ENCODE results near the gene PLEKHB2. TPM values are rescaled to one million over a fixed set of nuclear protein-coding genes. Genes with fewer than 3 reads are reported as not detected.

PLEKHB2 gene
- polyA plus RNA-seq, 1 of the 3 experiments (the other 2 are of a cell fraction) = 105 TPM

- H3K9me3 ChIP-seq = no peaks in the 10 kb centered on the region
- H3K4me2 ChIP-seq = peak overlapping the region; percentile 79
- no peaks in the 10 kb centered on the region for H3K9me2 ChIP-seq
- POLR2A ChIA-PET = interaction anchor here (1.2 to 1.6 kb wide), 2 partner anchors 11 to 12 kb away, joined by 3 to 7 read pairs; partner anchors contain the start of gene FAM168B
- peaks cover 11% of the 10 kb centered on the region for H3F3A ChIP-seq (replicated peaks; ENCODE audit: insufficient read depth)
- H3K79me2 ChIP-seq (ENCODE audit: insufficient read depth) = peaks cover 45% of the 10 kb centered on the region
- TF ChIP-seq, protein P1, sequence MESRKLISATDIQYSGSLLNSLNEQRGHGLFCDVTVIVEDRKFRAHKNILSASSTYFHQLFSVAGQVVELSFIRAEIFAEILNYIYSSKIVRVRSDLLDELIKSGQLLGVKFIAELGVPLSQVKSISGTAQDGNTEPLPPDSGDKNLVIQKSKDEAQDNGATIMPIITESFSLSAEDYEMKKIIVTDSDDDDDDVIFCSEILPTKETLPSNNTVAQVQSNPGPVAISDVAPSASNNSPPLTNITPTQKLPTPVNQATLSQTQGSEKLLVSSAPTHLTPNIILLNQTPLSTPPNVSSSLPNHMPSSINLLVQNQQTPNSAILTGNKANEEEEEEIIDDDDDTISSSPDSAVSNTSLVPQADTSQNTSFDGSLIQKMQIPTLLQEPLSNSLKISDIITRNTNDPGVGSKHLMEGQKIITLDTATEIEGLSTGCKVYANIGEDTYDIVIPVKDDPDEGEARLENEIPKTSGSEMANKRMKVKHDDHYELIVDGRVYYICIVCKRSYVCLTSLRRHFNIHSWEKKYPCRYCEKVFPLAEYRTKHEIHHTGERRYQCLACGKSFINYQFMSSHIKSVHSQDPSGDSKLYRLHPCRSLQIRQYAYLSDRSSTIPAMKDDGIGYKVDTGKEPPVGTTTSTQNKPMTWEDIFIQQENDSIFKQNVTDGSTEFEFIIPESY (IDR thresholded peaks at IDR 0.05; ENCODE audit: borderline replicate concordance, low read depth) = no peak
- TF ChIP-seq CHD2 (IDR thresholded peaks at IDR 0.05; ENCODE audit: low read length, partially characterized antibody) = no peak
- TF ChIP-seq SIN3A (IDR thresholded peaks at IDR 0.05; ENCODE audit: borderline replicate concordance, low read depth, low read length) = no peak
- TF ChIP-seq MAX (IDR thresholded peaks at IDR 0.05; ENCODE audit: low read depth) = peak; percentile 69
- TF ChIP-seq, protein P2, sequence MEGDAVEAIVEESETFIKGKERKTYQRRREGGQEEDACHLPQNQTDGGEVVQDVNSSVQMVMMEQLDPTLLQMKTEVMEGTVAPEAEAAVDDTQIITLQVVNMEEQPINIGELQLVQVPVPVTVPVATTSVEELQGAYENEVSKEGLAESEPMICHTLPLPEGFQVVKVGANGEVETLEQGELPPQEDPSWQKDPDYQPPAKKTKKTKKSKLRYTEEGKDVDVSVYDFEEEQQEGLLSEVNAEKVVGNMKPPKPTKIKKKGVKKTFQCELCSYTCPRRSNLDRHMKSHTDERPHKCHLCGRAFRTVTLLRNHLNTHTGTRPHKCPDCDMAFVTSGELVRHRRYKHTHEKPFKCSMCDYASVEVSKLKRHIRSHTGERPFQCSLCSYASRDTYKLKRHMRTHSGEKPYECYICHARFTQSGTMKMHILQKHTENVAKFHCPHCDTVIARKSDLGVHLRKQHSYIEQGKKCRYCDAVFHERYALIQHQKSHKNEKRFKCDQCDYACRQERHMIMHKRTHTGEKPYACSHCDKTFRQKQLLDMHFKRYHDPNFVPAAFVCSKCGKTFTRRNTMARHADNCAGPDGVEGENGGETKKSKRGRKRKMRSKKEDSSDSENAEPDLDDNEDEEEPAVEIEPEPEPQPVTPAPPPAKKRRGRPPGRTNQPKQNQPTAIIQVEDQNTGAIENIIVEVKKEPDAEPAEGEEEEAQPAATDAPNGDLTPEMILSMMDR (IDR thresholded peaks at IDR 0.05) = no peak
- TF ChIP-seq, protein P3, sequence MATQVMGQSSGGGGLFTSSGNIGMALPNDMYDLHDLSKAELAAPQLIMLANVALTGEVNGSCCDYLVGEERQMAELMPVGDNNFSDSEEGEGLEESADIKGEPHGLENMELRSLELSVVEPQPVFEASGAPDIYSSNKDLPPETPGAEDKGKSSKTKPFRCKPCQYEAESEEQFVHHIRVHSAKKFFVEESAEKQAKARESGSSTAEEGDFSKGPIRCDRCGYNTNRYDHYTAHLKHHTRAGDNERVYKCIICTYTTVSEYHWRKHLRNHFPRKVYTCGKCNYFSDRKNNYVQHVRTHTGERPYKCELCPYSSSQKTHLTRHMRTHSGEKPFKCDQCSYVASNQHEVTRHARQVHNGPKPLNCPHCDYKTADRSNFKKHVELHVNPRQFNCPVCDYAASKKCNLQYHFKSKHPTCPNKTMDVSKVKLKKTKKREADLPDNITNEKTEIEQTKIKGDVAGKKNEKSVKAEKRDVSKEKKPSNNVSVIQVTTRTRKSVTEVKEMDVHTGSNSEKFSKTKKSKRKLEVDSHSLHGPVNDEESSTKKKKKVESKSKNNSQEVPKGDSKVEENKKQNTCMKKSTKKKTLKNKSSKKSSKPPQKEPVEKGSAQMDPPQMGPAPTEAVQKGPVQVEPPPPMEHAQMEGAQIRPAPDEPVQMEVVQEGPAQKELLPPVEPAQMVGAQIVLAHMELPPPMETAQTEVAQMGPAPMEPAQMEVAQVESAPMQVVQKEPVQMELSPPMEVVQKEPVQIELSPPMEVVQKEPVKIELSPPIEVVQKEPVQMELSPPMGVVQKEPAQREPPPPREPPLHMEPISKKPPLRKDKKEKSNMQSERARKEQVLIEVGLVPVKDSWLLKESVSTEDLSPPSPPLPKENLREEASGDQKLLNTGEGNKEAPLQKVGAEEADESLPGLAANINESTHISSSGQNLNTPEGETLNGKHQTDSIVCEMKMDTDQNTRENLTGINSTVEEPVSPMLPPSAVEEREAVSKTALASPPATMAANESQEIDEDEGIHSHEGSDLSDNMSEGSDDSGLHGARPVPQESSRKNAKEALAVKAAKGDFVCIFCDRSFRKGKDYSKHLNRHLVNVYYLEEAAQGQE (IDR thresholded peaks at IDR 0.05; ENCODE audit: low read depth, low read length) = no peak
- 0 out of 2 replicates have a peak, but pooled peaks have one; percentile 41 for TF ChIP-seq GABPA (IDR thresholded peaks at IDR 0.05; ENCODE audit: low read depth)
- TF ChIP-seq FOSL2 (IDR thresholded peaks at IDR 0.05; ENCODE audit: borderline replicate concordance, low read depth) = no peak
- TF ChIP-seq NFIC (IDR thresholded peaks at IDR 0.05; ENCODE audit: borderline replicate concordance) = no peak
- no peak for TF ChIP-seq RAD21 (IDR thresholded peaks at IDR 0.05; ENCODE audit: low read length)
- no peak for TF ChIP-seq ELF1 (IDR thresholded peaks at IDR 0.05)
- no peak; the same call in 1 of the 2 replicates for TF ChIP-seq RXRA (IDR thresholded peaks at IDR 0.05; ENCODE audit: borderline replicate concordance, low read depth)
- TF ChIP-seq FOXJ3 (CRISPR knock-in tag; IDR thresholded peaks at IDR 0.05) = no peak
- 0 out of 2 replicates have a peak, but pooled peaks have one; percentile 23 for TF ChIP-seq YY1 (IDR thresholded peaks at IDR 0.05; ENCODE audit: low read depth)
- no peak for TF ChIP-seq FOXM1 (IDR thresholded peaks at IDR 0.05; ENCODE audit: low read depth)
- TF ChIP-seq, protein P4, sequence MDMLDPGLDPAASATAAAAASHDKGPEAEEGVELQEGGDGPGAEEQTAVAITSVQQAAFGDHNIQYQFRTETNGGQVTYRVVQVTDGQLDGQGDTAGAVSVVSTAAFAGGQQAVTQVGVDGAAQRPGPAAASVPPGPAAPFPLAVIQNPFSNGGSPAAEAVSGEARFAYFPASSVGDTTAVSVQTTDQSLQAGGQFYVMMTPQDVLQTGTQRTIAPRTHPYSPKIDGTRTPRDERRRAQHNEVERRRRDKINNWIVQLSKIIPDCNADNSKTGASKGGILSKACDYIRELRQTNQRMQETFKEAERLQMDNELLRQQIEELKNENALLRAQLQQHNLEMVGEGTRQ (IDR thresholded peaks at IDR 0.05; ENCODE audit: borderline replicate concordance, low read depth, low read length) = no peak
- no peak for TF ChIP-seq RCOR1 (IDR thresholded peaks at IDR 0.05; ENCODE audit: low read length)
- peak; percentile 54; the same call in 1 of the 2 replicates for TF ChIP-seq MXI1 (IDR thresholded peaks at IDR 0.05; ENCODE audit: low read depth, low read length)
- TF ChIP-seq MEF2A (IDR thresholded peaks at IDR 0.05; ENCODE audit: borderline replicate concordance, low read depth) = no peak
- TF ChIP-seq GATA2 (CRISPR knock-in tag; IDR thresholded peaks at IDR 0.05) = no peak
- 0 out of 2 replicates have a peak, but pooled peaks have one; percentile 7 for TF ChIP-seq JUND (IDR thresholded peaks at IDR 0.05)
- no peak for TF ChIP-seq EP300 (IDR thresholded peaks at IDR 0.05; ENCODE audit: borderline replicate concordance in 1 of 2, low read depth in 1 of 2, low read length in 1 of 2)
- peak; percentile 78 for DNase-seq
- peaks cover 22% of the 10 kb centered on the region for H4K20me1 ChIP-seq (ENCODE audit: insufficient read depth)
- H3K4me1 ChIP-seq (ENCODE audit: control insufficient read depth in 1 of 2, insufficient read depth in 2 of 2, low read depth in 1 of 2, low read length in 1 of 2) = peaks cover 7 to 12% of the 10 kb centered on the region in 2 experiments
- peak overlapping the region; percentile 88 for H3K9ac ChIP-seq
- peak overlapping the region; percentile 87 to 98 for H3K27ac ChIP-seq (ENCODE audit: low read depth in 2 of 2, low read length in 1 of 2)
- 1% methylated on average over 20 of the region's 20 CpGs for WGBS (ENCODE audit: low lambda C conversion rate)
- CTCF ChIA-PET = interaction anchor here (1.2 to 2.5 kb wide), 3 partner anchors 19 to 306 kb away, joined by 3 to 7 read pairs (median 3); no protein-coding TSS in a partner anchor
- H3K36me3 ChIP-seq (replicated peaks in 1 of 2; ENCODE audit: control insufficient read depth in 1 of 2, insufficient read depth in 2 of 2, low read length in 1 of 2) = peaks cover 0 to 8% of the 10 kb centered on the region in 2 experiments
- peak overlapping the region; percentile 80 to 95 for H3K4me3 ChIP-seq (ENCODE audit: low read depth in 2 of 2, low read length in 1 of 2)
- H3K27me3 ChIP-seq (ENCODE audit: insufficient read depth) = no peaks in the 10 kb centered on the region
- H2AFZ ChIP-seq (ENCODE audit: low read depth) = peak overlapping the region; percentile 86
Measured at GRCh38 chr2:131104487-131105155, 515 bp upstream of the PLEKHB2 start.
